T-helper 2 cell treated with Interferon-gamma antibody and Interleukin-4, amounts not matched to agents 100 ng/mL and 5 ng/mL, for 36 hours (primary cell): ENCODE results near the gene PLBD2. TPM values are rescaled to one million over a fixed set of nuclear protein-coding genes. Genes with fewer than 3 reads are reported as not detected.

ENCODE experiments used
- intact Hi-C: fragments of 100-400 bp; cut with micrococcal nuclease; formaldehyde crosslinking; loops from one replicate; pipeline ENCODE4 v1.15.1; 2023
- total RNA-seq: library from RNA; stranded (reverse); gene quantifications from 2 replicates; pipeline ENCODE4 v1.2.3, GENCODE V29; 2022

PLBD2 gene
- total RNA-seq, 1 donor from 2014 or later, result 12.5 TPM

GRCh38 chr12:113368331-113368730 lies 9.9 kb downstream of the PLBD2 start:
- intact Hi-C loops, result no loop called here

- intact Hi-C loops, result no loop called here
Observed at GRCh38 chr12:113369391-113369985, 11.1 kb downstream of the PLBD2 start.

GRCh38 chr12:113370923-113371682 lies 12.7 kb downstream of the PLBD2 start:
- intact Hi-C loops, result no loop called here

GRCh38 chr12:113371808-113372207 lies 13.4 kb downstream of the PLBD2 start:
- intact Hi-C loops, result no loop called here

GRCh38 chr12:113372371-113372770 lies 14.0 kb downstream of the PLBD2 start:
- intact Hi-C loops, result no loop called here

GRCh38 chr12:113373440-113373839 lies 15.1 kb downstream of the PLBD2 start:
- intact Hi-C loops, result no loop called here

- intact Hi-C loops, result no loop called here
Observed at GRCh38 chr12:113373969-113374368, 15.6 kb downstream of the PLBD2 start.

- intact Hi-C loops, result no loop called here
Observed at GRCh38 chr12:113374823-113375428, 16.5 kb downstream of the PLBD2 start.

GRCh38 chr12:113378291-113378690 lies 19.9 kb downstream of the PLBD2 start:
- intact Hi-C loops, result no loop called here

GRCh38 chr12:113381220-113381619 lies 22.8 kb downstream of the PLBD2 start:
- intact Hi-C loops, result no loop called here

GRCh38 chr12:113382206-113382605 lies 23.8 kb downstream of the PLBD2 start:
- intact Hi-C loops, result no loop called here

- intact Hi-C loops, result no loop called here
Observed at GRCh38 chr12:113384778-113385177, 26.4 kb downstream of the PLBD2 start.

GRCh38 chr12:113385282-113385882 lies 27.0 kb downstream of the PLBD2 start:
- intact Hi-C loops, result no loop called here

GRCh38 chr12:113386866-113387566 lies 28.6 kb downstream of the PLBD2 start:
- intact Hi-C loops, result no loop called here

GRCh38 chr12:113387631-113388030 lies 29.2 kb downstream of the PLBD2 start:
- intact Hi-C loops, result no loop called here

- intact Hi-C loops, result no loop called here
Observed at GRCh38 chr12:113388351-113388750, 30.0 kb downstream of the PLBD2 start.

GRCh38 chr12:113390064-113391043 lies 32.0 kb downstream of the PLBD2 start:
- intact Hi-C loops, result no loop called here

- intact Hi-C loops, result no loop called here
Observed at GRCh38 chr12:113391145-113391544, 32.8 kb downstream of the PLBD2 start.

GRCh38 chr12:113391650-113392337 lies 33.4 kb downstream of the PLBD2 start:
- intact Hi-C loops, result no loop called here

- intact Hi-C loops, result no loop called here
Observed at GRCh38 chr12:113392520-113392919, 34.1 kb downstream of the PLBD2 start.
